ENCODE results near the gene SLC17A2.

Gene SLC17A2

DNA sequence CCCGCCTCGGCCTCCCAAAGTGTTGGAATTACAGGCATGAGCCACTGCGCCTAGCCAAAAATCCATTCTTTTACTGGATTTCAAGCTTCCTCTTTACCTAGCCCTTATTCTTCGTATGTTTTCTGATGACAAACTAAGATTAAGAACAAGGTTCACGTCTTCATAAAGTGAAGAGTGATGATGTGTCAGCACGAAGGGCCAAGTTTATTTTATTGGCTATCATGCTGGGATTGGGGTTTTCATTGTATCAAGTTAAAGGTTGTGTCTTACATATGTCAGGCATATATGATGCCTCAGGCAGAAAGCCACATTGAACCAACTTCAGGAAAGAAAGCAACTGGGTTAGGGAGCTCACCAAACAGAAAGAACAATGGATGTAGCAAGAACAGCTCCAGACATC lies 36.7 kb downstream of the SLC17A2 start:
- no peak overlapping the region for H3K27ac ChIP-seq
- no peak for TF ChIP-seq ZFX (IDR thresholded peaks at IDR 0.05; ENCODE audit: borderline replicate concordance)

- H3K27ac ChIP-seq = no peak overlapping the region
- no peak for TF ChIP-seq ZFX (IDR thresholded peaks at IDR 0.05; ENCODE audit: borderline replicate concordance)
- TF ChIP-seq, protein P1, sequence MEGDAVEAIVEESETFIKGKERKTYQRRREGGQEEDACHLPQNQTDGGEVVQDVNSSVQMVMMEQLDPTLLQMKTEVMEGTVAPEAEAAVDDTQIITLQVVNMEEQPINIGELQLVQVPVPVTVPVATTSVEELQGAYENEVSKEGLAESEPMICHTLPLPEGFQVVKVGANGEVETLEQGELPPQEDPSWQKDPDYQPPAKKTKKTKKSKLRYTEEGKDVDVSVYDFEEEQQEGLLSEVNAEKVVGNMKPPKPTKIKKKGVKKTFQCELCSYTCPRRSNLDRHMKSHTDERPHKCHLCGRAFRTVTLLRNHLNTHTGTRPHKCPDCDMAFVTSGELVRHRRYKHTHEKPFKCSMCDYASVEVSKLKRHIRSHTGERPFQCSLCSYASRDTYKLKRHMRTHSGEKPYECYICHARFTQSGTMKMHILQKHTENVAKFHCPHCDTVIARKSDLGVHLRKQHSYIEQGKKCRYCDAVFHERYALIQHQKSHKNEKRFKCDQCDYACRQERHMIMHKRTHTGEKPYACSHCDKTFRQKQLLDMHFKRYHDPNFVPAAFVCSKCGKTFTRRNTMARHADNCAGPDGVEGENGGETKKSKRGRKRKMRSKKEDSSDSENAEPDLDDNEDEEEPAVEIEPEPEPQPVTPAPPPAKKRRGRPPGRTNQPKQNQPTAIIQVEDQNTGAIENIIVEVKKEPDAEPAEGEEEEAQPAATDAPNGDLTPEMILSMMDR (IDR thresholded peaks at IDR 0.05) = no peak
These were observed 37.6 kb downstream of the SLC17A2 start for GRCh38 chr6:25892877-25893276.

GRCh38 chr6:25889877-25890853 lies 40.3 kb downstream of the SLC17A2 start:
- H3K27ac ChIP-seq = no peak overlapping the region
- no peak for TF ChIP-seq ZFX (IDR thresholded peaks at IDR 0.05; ENCODE audit: borderline replicate concordance)
- TF ChIP-seq, protein P1 (IDR thresholded peaks at IDR 0.05) = peak; percentile 66

DNA sequence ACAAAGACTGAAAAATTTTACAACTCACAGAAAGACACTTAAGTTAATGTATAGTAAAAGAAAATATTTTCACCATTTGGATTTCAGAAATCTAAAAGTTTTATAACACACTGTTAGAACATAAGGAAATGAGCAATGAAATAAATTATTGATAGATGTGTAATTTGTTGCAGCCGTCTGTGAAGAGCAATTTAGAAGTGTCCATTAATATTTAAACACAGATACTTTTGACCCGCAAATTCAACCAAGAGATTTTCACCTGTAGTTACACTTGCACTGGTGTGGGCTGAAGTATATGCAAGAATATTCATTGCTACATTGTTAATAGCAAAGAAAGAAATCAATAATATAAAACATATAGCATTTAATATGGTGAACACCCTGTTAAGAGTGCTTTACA lies 41.9 kb downstream of the SLC17A2 start:
- TF ChIP-seq, protein P1 (IDR thresholded peaks at IDR 0.05) = no peak
- TF ChIP-seq ZFX (IDR thresholded peaks at IDR 0.05; ENCODE audit: borderline replicate concordance) = no peak
- no peak overlapping the region for H3K27ac ChIP-seq

DNA sequence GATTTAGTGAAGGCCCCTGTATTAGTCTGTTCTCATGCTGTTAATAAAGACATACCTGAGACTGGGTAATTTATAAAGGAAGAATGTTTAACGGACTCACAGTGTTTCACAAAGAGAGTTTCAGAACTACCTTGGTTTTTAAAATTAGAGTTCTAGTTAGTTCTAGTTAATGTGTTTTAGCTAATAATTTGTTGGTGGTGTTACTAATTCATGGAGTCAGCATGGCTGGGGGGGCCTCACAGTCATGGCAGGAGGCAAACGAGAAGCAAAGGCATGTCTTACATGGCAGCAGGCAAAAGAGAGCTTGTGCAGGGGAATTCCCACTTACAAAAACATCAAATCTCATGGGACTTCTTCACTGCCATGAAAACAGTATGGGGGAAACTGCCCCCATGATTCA lies 44.4 kb downstream of the SLC17A2 start:
- TF ChIP-seq, protein P1 (IDR thresholded peaks at IDR 0.05) = no peak
- no peak for TF ChIP-seq ZFX (IDR thresholded peaks at IDR 0.05; ENCODE audit: borderline replicate concordance)
- H3K27ac ChIP-seq = no peak overlapping the region

DNA sequence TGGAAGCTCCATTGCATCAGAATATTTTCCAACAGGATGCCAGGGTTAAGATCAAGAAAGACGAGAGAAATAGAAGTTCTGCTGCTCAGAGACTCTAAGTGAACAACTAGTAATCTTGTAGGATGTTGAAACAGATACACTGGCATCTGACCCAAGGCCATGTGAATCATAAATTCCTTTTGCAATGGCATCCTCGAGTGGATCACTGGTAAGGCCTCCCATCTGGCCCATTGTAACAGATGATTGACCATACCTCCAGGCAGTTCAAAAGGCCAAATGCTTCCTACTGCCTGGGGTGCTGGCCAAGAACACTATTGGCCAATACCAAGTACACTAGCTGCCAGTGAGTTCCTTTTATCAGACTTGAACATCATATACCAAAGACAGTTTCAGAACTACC lies 46.5 kb downstream of the SLC17A2 start:
- no peak for TF ChIP-seq ZFX (IDR thresholded peaks at IDR 0.05; ENCODE audit: borderline replicate concordance)
- TF ChIP-seq, protein P1 (IDR thresholded peaks at IDR 0.05) = no peak
- no peak overlapping the region for H3K27ac ChIP-seq

DNA sequence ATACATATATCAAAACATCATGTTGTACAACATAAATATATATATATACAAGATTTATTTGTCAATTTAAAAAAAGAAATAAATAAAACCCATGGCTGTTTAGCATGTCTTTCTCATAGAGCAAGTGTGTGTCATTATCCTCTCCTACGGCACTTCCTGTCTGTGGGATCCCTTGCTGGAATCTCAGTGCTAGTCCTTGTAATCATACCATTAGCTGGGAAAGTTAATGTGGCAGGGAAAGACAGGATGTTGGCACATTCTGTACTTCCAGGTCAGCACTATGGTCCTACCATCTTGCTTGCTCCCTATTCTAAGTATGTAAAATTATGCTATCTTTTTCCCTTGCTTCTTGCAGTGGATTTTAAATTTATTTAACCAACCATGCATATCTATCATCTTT lies 47.0 kb downstream of the SLC17A2 start:
- no peak overlapping the region for H3K27ac ChIP-seq
- TF ChIP-seq, protein P1 (IDR thresholded peaks at IDR 0.05) = no peak
- no peak for TF ChIP-seq ZFX (IDR thresholded peaks at IDR 0.05; ENCODE audit: borderline replicate concordance)
